WTC11 (cell line): Measurements from ENCODE around the gene RETSAT. TPM values are rescaled to one million over a fixed set of nuclear protein-coding genes. Genes with fewer than 3 reads are reported as not detected.

Source experiments
- ATAC-seq: fragments of 200-7000 bp; cut with Tn5 transposase; 2 replicates; pipeline ENCODE4 v1.10.0; 2021; ENCODE audit warnings: mild to moderate bottlenecking, moderate library complexity
- CTCF ChIA-PET: fragments of 300-600 bp; sonication (Branson Sonifier 250); formaldehyde crosslinking; loops from one replicate; lab custom pipeline; 2021; ENCODE audit warnings: antibody characterized with exemption; lab: Charles Lee
- POLR2A ChIA-PET: fragments of 350-600 bp; sonication (Branson Sonifier 250); formaldehyde crosslinking; loops from one replicate; lab custom pipeline; 2021; ENCODE audit warnings: antibody characterized with exemption; lab: Charles Lee
- DNase-seq: peaks from one replicate; pipeline ENCODE4 v3.0.0; 2021; ENCODE audit warnings: low spot score
- H3K27ac Mint-ChIP-seq: 2 replicates; pipeline ENCODE4 v1.8.0; 2021; ENCODE audit warnings: mixed read lengths
- H3K27me3 Mint-ChIP-seq: 2 replicates; pipeline ENCODE4 v1.8.0; 2021; ENCODE audit warnings: low read depth, mild to moderate bottlenecking, moderate library complexity, mixed read lengths
- H3K36me3 Mint-ChIP-seq: 2 replicates; pipeline ENCODE4 v1.8.0; 2021; ENCODE audit warnings: mixed read lengths
- H3K4me1 Mint-ChIP-seq: 2 replicates; pipeline ENCODE4 v1.8.0; 2022; ENCODE audit warnings: mixed read lengths
- H3K4me3 Mint-ChIP-seq: 2 replicates; pipeline ENCODE4 v1.8.0; 2021; ENCODE audit warnings: mild to moderate bottlenecking, moderate library complexity, mixed read lengths
- H3K9me3 Mint-ChIP-seq: 2 replicates; pipeline ENCODE4 v1.8.0; 2021; ENCODE audit warnings: mixed read lengths
- AR ChIP-seq: fragments of 250-450 bp; sonication (Bioruptor Pico); IDR thresholded peaks from 2 replicates; pipeline ENCODE4 v1.9.0; 2021; ENCODE audit warnings: mild to moderate bottlenecking
- CDX4 ChIP-seq: fragments of 250-450 bp; sonication (Bioruptor Pico); IDR thresholded peaks from 2 replicates; pipeline ENCODE4 v1.9.0; 2021; ENCODE audit warnings: moderate library complexity, mild to moderate bottlenecking, inconsistent platforms, borderline replicate concordance
- E2F4 ChIP-seq: sonication (generic); formaldehyde crosslinking; IDR thresholded peaks from 2 replicates; pipeline ENCODE4 v1.8.1; 2022; ENCODE audit warnings: low read depth, mild to moderate bottlenecking, moderate library complexity, missing genetic modification reagents, borderline replicate concordance
- ESRRA ChIP-seq: sonication (generic); formaldehyde crosslinking; IDR thresholded peaks from 2 replicates; pipeline ENCODE4 v1.8.1; 2022; ENCODE audit warnings: mild to moderate bottlenecking, missing genetic modification reagents, borderline replicate concordance
- GTF2I ChIP-seq: fragments of 250-450 bp; sonication (Bioruptor Pico); conservative IDR thresholded peaks from 2 replicates; pipeline ENCODE4 v1.4.0; 2021; ENCODE audit warnings: mild to moderate bottlenecking
- HMGA2 ChIP-seq: fragments of 250-450 bp; sonication (Bioruptor Pico); IDR thresholded peaks from 2 replicates; pipeline ENCODE4 v1.4.0; 2021; ENCODE audit warnings: mild to moderate bottlenecking, moderate library complexity
- MLX ChIP-seq: sonication (generic); formaldehyde crosslinking; IDR thresholded peaks from 2 replicates; pipeline ENCODE4 v1.8.1; 2023; ENCODE audit warnings: mild to moderate bottlenecking, missing genetic modification reagents, moderate library complexity
- MYBL2 ChIP-seq: sonication (generic); formaldehyde crosslinking; IDR thresholded peaks from 2 replicates; pipeline ENCODE4 v1.8.1; 2023; ENCODE audit warnings: mild to moderate bottlenecking, moderate library complexity, missing genetic modification reagents
- NFE2L1 ChIP-seq: sonication (generic); formaldehyde crosslinking; IDR thresholded peaks from 2 replicates; pipeline ENCODE4 v1.8.1; 2023; ENCODE audit warnings: missing genetic modification reagents
- NR2C2 ChIP-seq: sonication (generic); formaldehyde crosslinking; IDR thresholded peaks from 2 replicates; pipeline ENCODE4 v1.8.0; 2022; ENCODE audit warnings: mild to moderate bottlenecking, missing genetic modification reagents
- PRRX2 ChIP-seq: fragments of 250-450 bp; sonication (Bioruptor Pico); IDR thresholded peaks from 2 replicates; pipeline ENCODE4 v1.8.0; 2021; ENCODE audit warnings: mild to moderate bottlenecking
- RELA ChIP-seq: sonication (generic); formaldehyde crosslinking; IDR thresholded peaks from 2 replicates; pipeline ENCODE4 v1.8.1; 2022; ENCODE audit warnings: missing genetic modification reagents, mild to moderate bottlenecking, borderline replicate concordance
- SMAD3 ChIP-seq: sonication (generic); formaldehyde crosslinking; IDR thresholded peaks from 2 replicates; pipeline ENCODE4 v1.8.0; 2022; ENCODE audit warnings: missing genetic modification reagents, mild to moderate bottlenecking, borderline replicate concordance
- SMAD4 ChIP-seq: sonication (generic); formaldehyde crosslinking; IDR thresholded peaks from 2 replicates; pipeline ENCODE4 v1.8.0; 2022; ENCODE audit warnings: mild to moderate bottlenecking, missing genetic modification reagents
- STAT6 ChIP-seq: sonication (generic); formaldehyde crosslinking; conservative IDR thresholded peaks from 2 replicates; pipeline ENCODE4 v1.8.1; 2023; ENCODE audit warnings: mild to moderate bottlenecking, low read depth, missing genetic modification reagents, moderate library complexity
- TEAD1 ChIP-seq: sonication (generic); formaldehyde crosslinking; IDR thresholded peaks from 2 replicates; pipeline ENCODE4 v1.8.0; 2022; ENCODE audit warnings: mild to moderate bottlenecking, missing genetic modification reagents
- TP53 ChIP-seq: sonication (generic); formaldehyde crosslinking; IDR thresholded peaks from 2 replicates; pipeline ENCODE4 v1.8.1; 2023; ENCODE audit warnings: mild to moderate bottlenecking, missing genetic modification reagents
- USF2 ChIP-seq: sonication (generic); formaldehyde crosslinking; IDR thresholded peaks from 2 replicates; pipeline ENCODE4 v1.8.1; 2023; ENCODE audit warnings: mild to moderate bottlenecking, missing genetic modification reagents, moderate library complexity
- ZSCAN18 ChIP-seq: fragments of 250-450 bp; sonication (Bioruptor Pico); IDR thresholded peaks from 2 replicates; pipeline ENCODE4 v2.1.2; 2022; ENCODE audit warnings: mild to moderate bottlenecking, moderate library complexity
- total RNA-seq: library from RNA; stranded (reverse); gene quantifications from 3 replicates; pipeline ENCODE4 v1.2.3, GENCODE V29; 2021

Gene RETSAT
- total RNA-seq, 1 experiment from 2014 or later: 24.4 TPM

GRCh38 chr2:85303780-85304531 is 50.4 kb downstream of the RETSAT start:
- Mint-ChIP-seq H3K4me1 (peaks cover 9% of the 10 kb centered on the region), H3K27me3 (no peaks in the 10 kb centered on the region), H3K4me3 (no peak overlapping the region), H3K27ac (peak overlapping the region; percentile 10; the same call in 1 of the 2 replicates), H3K9me3 (no peaks in the 10 kb centered on the region), H3K36me3 (peaks cover 53% of the 10 kb centered on the region)
- POLR2A ChIA-PET: no interaction called here
- CTCF ChIA-PET: no interaction called here
- DNase-seq (no peak), ATAC-seq (no peak)
- TF ChIP-seq NFE2L1 (CRISPR knock-in tag) (no peak), RELA (CRISPR knock-in tag) (no peak), E2F4 (CRISPR knock-in tag) (no peak), SMAD3 (CRISPR knock-in tag) (no peak), ZSCAN18 (CRISPR knock-in tag) (no peak), ESRRA (CRISPR knock-in tag) (no peak), AR (CRISPR knock-in tag) (no peak), SMAD4 (CRISPR knock-in tag) (no peak)

GRCh38 chr2:85302121-85302520 is 52.2 kb downstream of the RETSAT start:
- Mint-ChIP-seq H3K4me1 (peaks cover 11% of the 10 kb centered on the region), H3K4me3 (no peak overlapping the region), H3K9me3 (no peaks in the 10 kb centered on the region), H3K27ac (no peak overlapping the region), H3K36me3 (peaks cover 42% of the 10 kb centered on the region), H3K27me3 (no peaks in the 10 kb centered on the region)
- no peak for ATAC-seq
- TF ChIP-seq MLX (no peak), HMGA2 (CRISPR knock-in tag) (no peak), CDX4 (CRISPR knock-in tag) (no peak), STAT6 (CRISPR knock-in tag) (no peak), NR2C2 (no peak), PRRX2 (CRISPR knock-in tag) (no peak), MYBL2 (no peak), GTF2I (CRISPR knock-in tag) (no peak), USF2 (CRISPR knock-in tag) (no peak), TEAD1 (no peak), TP53 (CRISPR knock-in tag) (no peak)
- POLR2A ChIA-PET: no interaction called here
- CTCF ChIA-PET: no interaction called here
- no peak for DNase-seq
